Activated T-helper 9 cell treated with anti-CD3 and anti-CD28 coated beads, Interleukin-2, amount 50 U/mL, for 16 hours (primary cell): ENCODE measurements around the gene TCF4.

Source experiments
- DNase-seq: peaks from one replicate; pipeline ENCODE4 v3.0.0-alpha.2; 2020; ENCODE audit warnings: low read depth

Gene TCF4

DNA sequence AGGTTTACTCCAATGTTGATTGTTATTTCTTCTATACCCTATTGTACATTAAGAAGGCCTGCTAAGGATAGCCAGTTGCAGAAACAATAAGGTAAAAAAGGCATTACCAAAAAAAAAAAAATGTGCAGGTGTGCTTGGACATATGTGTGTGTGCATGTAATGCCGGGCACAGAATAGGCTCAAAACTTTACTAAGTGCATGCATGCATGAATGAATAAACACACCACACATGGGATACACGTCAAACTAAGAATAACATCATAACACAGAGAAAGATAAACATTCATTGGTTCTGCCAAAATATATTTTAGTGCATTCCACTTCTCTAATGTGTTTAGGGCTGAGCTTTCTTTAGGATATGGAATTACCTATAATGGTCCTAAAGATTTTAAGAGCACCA, 298.2 kb downstream of the TCF4 start:
- no peak for DNase-seq

DNA sequence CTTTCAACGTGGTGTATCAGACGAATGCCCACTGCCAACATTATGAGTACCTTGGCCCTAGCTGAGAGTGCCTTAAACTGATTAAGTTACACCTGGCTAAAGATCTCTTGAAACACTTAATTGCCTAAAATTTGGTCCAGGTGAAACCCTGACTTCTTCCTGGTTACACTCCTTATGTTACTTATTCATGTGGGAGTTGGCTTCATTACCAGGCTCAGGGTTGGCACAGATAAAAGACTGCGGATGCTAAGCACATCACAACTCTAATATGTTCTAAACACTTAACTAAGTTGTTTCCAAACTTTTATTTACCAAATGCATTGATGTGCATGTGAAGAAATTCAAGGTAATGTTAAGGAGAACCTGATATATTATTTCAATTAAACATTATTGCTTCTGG, 298.9 kb downstream of the TCF4 start:
- no peak for DNase-seq

DNA sequence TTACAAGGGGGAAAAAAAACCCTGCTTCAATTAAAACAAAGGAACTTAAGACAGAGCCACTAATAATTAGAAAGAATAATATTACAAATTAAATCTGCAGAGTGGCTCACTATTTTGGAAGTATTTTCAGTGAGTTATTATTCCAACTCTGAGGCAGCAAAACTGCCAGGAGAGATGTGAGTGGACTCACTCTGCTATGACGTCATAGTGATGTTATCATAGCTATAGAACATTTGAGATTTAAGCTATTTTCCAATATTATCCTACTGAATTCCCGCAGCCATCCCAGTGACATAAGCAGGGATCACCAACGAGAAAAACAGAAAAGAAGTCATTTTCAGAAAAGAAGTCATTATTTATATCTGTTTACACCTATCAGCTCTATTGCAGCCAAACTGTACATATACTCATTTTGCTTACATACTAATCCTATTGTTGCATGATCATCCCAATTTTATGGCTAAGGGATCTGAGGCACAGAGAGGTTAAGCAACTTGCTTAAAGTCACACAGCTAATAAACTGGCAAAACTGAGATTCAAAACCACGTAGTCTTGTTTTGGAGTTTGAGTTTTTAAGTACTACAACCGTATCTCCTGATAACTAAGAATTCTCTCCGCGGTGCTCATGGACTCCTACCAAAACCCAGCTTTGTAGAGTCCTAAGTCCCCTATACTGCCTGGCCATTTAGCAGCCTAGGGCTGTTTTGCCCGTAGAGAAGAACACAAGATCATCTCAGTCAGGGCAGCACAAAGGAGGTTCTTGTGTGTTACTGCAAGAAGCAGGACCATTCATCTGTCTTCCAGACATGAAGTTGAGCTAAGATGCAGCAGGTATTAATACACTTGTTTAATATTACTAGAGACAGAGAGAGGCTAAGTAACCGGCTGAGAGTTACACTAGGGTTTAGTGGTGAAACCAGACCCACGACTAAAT, 299.8 kb downstream of the TCF4 start:
- no peak for DNase-seq

DNA sequence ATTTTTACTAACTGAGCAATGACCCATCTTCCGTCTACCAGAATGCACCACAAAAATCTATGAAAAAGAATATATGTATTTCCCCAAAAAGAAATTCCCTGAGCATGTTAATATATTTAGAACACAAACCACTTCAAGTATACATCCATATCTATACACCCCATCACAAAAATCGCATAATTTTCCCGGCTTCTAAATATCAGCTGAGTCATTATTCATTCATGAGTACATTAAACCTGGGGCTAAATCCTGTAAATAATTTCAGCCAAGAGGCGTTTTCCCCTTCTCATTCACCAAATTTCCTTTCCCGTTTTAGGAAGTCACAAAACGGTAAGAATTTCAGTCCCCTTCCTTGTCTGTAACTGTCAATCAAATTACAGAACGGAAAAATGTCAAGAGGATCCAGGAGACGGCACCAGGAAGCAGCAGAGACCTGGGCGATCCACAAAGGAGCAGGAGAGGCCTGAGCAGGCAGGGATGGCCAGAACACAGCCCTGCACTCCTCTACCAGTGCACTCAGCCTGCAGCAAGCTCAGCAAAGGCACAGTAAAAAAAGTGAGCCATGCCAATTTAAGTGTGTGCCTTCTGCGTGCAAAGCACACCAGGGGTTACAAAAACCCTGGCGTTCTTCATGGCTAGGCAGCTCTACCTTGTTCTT, 300.7 kb downstream of the TCF4 start:
- DNase-seq, result no peak

DNA sequence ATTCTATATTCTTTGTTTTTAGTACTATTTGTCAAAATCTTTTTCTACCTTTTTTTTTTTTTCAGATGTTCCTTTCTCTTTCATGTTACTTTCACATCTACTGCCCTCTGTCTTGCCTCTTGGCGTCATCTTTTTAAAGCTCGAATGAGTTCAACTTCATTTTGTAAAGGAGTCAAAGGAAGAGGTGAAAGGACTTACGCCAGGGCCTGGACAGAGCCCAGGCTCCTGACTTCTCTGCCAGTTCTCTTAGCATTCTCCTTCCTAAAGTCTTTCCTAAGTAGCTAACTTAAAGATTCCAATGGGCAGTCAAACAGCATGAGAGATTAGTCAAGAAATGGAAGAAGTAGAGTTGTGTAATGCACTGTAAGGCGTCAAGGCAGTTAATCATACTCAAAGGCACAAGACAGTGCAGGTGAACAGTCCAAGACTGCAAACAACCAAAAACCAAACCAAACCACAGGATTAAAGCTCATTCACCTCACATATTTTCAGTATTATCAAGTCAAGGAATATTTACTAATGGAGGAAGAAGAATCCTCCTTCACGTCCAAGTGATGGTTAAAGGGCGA, 301.7 kb downstream of the TCF4 start:
- no peak for DNase-seq

DNA sequence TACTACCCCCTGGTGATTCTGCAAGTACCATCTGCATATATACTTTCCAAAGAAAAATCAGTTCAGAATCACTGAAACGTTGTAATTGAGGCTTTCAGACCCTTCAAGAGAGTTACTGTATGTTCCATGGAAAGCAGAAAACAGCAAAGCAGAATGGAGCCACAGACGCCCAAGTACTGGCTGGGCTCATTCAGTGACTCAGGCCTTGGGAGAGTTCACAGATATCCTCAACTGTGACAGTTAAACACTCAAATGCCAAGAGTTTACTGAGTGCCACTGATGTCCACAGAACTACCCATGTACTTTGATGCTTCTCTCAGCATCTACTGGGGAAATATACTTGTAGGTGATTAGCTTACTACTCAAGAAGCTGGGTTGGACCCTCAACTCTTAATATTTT, 303.4 kb downstream of the TCF4 start:
- DNase-seq, result no peak

DNA sequence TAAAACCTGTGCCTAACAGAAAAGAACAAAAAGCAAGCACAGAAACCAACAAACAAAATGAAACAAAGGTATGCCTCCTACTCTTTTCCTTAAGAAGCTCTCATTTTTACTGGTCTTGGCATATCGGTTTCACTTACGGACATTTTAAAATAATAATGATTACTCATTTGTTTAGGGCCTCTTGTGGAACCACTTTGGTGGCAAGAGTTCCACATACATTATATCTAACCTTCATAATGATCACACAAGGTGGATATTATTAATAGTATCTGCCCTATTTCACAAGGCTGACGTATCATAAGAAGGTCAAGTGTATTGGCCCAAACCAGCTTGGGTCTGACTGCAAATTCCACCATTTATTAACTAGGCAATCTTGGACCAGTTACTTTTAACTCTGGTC, 304.7 kb downstream of the TCF4 start:
- no peak for DNase-seq

DNA sequence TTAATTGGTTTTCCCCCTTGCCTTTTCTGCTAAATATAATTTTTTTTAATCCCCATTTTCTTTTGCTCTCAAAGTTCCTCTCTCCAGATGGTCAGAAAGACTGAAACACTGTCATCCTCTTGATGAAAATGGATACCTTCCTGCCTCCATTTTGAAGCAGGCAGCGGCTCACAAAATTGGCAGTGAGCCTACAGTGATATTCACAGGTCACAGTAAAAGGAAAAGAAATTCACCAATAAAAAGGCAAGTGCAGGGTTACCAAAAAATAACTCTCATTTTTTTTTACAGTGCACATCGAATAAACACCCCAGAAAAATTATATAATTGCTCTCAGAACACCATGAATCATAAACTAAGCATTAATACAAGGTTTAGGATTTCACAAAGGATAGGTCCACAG, 307.5 kb downstream of the TCF4 start:
- no peak for DNase-seq

DNA sequence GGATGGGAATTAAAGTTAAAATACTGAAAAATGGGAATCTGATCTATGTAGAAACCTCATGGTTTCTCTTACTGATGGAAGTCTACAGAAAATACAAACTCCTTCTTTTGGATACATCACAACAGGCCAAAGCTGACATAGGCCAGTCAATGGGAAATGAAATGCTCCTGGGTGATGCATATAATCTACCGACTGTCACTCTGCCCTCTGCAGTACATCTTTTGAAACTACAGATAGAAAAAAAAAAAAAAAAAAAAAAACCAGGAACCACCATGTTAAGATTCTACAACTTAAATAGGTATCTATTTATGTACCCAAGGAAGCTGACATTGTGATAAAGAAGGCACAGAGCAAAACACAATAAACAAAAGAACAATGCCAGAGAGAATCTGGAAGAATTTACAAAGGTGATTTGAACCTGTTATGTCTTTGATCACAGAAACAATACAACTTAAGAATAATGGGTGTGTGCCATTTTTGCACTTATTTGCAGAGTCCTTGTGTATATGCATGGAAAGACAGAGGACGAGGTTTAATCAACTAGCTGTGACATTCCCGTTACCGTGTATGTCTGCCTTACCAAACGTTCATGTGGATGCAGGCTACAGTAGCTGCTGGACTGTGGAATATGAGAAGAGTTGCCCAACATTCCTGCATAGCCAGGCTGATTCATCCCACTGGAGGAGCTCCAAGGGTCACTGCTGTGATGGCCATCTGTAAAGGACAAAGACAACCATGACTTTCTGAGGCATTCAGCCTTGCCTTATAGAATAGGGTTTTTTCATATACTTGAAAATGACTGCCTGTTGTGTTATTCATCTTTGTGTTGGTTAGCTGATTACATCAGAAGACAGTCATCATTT, 312.7 kb downstream of the TCF4 start:
- no peak for DNase-seq

DNA sequence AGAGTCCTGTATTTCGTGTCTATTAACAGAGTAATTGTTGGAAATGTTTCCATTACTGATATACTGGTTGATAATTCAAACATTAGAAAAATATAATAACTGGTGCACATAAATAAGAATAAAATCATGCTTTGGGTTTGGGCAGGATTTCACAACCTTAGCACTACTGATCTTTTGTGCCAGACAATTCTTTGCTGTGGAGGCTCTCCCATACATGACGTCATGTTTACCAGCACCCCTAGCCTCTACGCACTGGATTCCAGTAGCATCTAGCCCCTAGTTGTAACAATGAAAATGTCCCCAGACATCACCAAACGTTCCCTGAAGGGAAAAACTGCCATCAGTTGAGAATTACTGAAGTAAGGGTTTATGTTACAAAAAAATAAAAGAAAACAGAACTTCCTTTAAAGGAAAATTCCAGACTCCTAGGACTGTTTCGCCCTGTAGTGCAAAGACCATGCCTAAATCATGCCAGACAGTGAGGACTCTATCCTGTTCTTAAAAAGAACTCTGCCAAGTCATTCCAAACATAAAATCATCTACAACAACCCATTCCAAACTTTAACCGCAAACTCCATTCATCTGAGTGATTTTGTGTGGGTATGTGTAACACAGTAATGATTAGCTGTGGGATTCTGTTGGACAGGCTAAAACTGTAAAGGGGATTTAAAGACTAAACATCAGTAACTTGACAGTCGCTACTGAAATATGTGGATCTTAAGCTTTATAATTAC, 315.3 kb downstream of the TCF4 start:
- no peak for DNase-seq

DNA sequence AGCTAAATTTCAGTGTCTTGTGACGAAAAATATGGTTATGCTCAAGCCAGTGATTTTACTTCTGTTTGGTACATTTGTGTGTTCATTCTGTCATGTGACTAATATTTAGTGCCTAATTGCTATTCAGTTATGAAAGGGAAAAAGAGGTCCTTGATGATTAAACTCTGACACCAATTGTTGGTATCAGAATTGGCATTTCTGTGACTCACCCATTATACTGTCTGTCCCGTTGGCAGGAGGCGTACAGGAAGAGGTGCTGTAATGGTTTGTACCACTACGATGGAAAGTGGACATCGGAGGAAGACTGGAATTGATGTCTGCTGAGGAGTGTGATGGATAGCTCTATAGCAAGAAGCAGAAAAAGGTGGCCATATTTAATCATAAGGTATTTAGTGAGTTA, 318.4 kb downstream of the TCF4 start:
- DNase-seq, result no peak

DNA sequence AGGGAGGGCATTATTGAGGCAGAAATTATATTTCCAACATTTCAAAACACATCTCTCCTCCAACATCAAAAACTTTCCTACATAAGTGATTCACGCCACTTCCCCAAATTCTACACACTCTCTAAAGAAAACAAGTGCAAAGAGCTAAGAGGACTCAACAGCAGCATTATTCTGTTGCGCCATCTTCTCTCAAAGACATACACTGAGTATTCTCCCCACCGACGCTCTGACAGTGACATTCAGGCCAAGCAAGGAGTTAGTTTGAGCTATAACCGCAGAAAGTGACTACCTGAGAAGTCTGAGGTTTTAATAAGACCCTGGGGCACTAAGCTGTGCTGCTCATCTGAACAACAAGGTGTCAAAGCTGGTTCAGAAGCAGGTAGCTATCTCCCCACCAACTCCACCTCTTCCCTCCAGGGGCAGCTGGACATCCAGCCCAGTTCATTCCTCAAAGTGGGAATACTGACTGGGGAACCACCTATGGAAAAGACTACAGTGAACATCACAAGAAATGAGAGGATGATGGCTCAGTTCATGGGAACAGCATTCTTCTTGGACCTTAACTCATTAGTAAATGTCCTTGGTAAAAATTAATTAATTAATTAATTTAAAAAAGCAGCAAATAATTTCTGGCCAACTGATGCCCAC, 319.2 kb downstream of the TCF4 start:
- DNase-seq, result no peak

DNA sequence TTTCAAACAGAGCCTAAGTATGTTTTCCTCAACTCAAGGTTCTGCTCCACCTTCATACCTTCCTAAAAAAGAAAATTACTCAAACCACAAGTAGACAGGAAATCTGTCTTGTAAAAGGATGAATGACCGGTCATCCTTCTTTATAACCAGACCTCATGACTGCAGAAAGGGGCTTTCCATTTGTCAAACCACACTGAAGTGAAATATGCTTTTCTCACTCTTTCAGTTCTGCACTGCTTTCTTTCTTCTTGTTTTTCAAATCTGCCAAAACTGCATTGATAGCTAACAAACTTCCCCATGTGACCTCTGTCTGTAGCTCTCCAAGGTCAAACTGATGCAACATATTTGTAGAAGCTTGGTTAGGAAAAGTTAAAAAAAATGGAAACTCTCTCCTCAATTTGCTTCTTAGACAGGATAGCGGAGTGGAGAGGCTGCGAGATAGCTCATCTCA, 319.8 kb downstream of the TCF4 start:
- no peak for DNase-seq

DNA sequence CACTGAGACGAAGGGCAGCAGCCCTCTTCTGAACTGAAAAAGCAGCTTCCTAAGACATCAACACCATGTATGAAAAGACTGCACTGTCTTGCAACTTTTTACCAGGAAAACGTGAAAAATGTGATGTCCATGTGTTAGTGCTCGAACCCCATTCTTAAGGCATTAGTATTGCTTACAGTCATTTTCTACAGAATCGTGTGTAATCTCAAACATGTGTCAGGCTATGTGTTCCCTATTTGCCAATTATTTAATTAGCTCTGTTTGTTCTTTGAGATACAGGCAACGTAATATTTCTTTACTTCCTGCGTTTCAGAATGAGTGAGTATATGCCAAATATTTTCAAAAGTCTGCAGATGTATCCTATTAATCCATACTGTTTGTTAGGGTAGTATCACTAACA, 321.0 kb downstream of the TCF4 start:
- DNase-seq, result no peak

DNA sequence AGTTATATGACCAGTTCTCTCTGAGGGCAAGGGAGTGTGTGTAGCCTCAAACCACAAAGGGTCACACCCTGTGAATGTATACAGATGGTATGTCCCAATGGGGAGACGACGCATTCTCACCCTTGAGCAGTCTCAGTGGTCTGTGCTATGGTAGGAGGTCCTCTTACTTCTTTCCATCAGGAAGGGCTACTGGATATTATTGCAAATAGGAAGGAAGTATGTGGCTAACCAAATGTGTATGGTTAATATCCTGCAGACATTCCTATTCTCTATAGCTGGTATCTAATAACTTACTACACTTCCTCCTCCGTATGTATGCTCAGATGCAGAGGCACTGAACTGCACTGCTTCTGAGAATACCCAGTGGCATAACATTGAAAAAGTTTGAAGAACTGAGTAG, 322.0 kb downstream of the TCF4 start:
- DNase-seq, result no peak

DNA sequence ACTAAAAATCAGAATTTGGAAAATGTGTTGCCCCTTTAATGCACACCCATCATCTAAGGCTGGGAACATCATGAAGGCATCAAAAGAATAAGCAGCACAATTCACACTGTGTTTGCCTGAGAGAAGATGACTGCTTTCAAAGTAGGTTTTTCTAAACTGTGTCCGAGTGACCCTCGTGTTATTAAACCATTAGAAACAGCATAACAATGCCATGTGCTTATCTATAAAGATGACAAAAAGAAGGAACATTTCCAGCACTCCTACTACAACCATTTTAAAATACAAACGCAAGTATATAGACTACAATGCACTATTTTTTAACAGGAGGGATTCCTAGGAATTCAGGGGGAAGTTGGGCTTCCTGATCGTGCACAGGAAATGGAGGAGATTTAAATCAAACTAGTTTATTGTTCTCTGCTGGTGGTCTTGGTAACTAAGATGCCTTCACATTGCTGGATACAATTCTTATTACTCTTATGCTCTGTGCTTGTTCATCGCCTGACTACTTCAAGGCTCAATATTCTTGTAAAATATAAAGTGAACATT, 322.8 kb downstream of the TCF4 start:
- DNase-seq, result no peak

DNA sequence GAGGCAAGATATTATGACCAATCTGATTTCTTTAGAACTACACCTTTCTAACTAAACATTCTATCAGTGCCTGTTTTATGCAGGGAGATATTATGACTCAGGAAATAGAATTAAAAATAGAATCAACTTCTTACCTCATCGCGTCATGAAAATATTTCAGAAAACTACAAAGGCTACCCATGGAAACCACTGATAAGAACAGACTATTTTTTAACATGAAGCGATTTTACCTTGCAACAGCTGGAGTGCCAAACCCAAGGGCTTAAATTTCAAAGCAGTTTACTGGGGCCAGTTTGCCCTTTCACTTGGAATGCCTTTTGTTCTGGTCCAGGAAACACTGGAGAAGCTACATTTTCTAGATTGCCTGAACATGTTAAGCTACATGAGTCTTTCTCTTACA, 323.9 kb downstream of the TCF4 start:
- no peak for DNase-seq

DNA sequence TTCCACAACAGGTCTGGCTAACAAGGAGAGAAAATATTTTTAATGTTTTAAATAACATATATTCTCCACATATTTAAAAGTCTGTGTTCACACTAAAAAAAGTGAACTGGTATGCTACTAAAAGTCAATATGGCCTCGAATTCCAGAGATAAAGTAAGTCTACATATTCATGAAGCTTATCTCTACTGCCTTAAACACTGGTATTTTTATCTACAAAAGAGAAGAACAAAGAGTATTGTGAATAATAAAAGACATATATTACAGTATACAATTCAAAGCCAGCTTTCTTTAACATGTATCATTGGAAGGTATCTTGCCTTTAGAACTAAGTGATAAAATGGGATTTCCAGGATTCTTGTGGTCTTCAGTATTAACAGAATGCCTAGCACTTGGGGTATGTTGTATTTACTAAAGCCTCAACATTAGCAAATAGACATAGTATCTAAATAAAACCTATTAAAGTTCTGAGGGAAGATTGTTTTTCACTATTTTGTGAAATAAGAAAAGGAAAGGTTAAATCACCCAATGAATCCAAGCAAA, 325.9 kb downstream of the TCF4 start:
- DNase-seq, result no peak

DNA sequence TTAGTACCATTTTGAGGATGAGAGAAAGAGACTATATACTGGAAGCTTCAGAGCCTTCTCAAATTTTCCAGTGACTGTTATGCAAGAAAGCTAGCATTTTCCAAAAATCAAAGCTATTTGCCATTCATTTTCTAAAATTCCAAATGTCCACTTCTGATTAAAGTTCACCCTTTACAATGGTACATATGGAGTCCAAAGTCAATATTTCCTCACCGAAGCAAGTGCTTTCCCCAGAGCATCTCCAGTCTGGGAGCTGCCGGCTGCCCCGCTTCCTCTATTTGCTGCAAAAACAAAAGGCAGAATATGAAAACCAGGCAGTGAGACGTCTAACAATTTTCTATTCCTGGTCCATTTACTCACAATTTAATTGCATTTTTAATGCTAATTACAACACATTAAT, 326.7 kb downstream of the TCF4 start:
- DNase-seq, result no peak

DNA sequence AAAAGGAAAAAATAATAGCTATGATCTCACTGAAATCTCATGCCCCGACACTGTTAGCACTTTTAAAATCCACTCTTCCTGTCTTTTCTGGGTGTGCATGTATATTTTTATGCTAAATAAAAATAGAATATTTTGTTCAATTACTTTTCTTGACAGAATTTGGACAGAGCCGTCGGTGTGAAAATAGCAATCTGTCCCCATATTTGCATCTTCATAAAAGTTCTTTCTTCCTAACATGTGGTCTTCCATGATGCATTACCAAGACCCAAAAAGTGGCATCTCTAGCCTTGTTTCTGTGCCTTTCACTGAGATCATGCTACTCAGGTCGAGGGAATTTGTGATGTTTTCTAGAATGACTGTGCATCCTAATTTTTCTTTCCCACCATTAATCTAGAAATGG, 329.9 kb downstream of the TCF4 start:
- DNase-seq, result no peak

DNA sequence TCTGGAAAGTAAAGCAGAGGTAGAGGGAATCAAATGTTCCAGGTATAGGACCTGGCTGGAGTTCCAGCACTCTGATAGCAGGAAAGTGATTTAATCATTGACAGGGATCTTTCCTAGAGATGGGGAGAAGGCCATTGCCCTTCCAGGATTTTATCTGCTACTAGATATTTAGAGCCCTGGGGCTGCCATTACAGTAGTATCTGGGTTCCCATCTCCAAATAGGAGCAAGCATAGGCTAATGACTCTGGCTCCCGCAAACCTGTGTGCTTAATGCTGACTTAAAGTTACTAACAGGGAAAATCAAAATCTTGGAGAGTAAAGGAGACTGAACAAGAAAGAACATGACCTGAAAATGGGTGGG, 331.1 kb downstream of the TCF4 start:
- no peak for DNase-seq
